CD4-positive, alpha-beta T cell (primary cell): ENCODE data around the gene GPR65. TPM values are rescaled to one million over a fixed set of nuclear protein-coding genes. Genes with fewer than 3 reads are reported as not detected.
A peak's percentile ranks its signal among the peaks of the same experiment; 100 is the strongest.

Experiments
- ATAC-seq: fragments of 200-7000 bp; cut with Tn5 transposase; one replicate; pipeline ENCODE4 v1.10.0; 2022; ENCODE audit warnings: mild to moderate bottlenecking; ENCODE audit not compliant: poor library complexity
- CTCF ChIA-PET: fragments of 350-600 bp; sonication (Branson Sonifier 250); formaldehyde crosslinking; loops from one replicate; lab custom pipeline; 2021; ENCODE audit warnings: antibody characterized with exemption, inconsistent platforms; lab: Charles Lee
- POLR2A ChIA-PET: fragments of 350-600 bp; sonication (Branson Sonifier 250); formaldehyde crosslinking; loops from one replicate; lab custom pipeline; 2021; ENCODE audit warnings: antibody characterized with exemption, inconsistent platforms; lab: Charles Lee
- DNase-seq, 14 experiments: peaks; one replicate each; pipeline ENCODE4 v3.0.0-alpha.2; 2013 to 2020; ENCODE audit warnings: mixed read lengths in 2 of 14
- H3K27ac ChIP-seq, 2 donors: one replicate each; pipeline versions ENCODE4 v1.5.1 to v1.7.0; 2013; ENCODE audit warnings: low read length in 2 of 2, low read depth in 1 of 2, mild to moderate bottlenecking in 1 of 2
- H3K27me3 ChIP-seq, 2 experiments: 1 replicate in 1 of 2; 2 replicates in 1 of 2; pipeline versions ENCODE4 v1.6.1 to v1.7.0; 2013; ENCODE audit warnings: low read length in 2 of 2, control low read depth in 1 of 2, mild to moderate bottlenecking in 1 of 2, moderate library complexity in 1 of 2; ENCODE audit not compliant: insufficient read depth in 2 of 2, control insufficient read depth in 1 of 2
- H3K36me3 ChIP-seq: one replicate; pipeline ENCODE4 v1.6.1; 2013; ENCODE audit warnings: low read length, control low read depth; ENCODE audit not compliant: insufficient read depth
- H3K4me1 ChIP-seq: one replicate; pipeline ENCODE4 v1.6.1; 2013; ENCODE audit warnings: low read length, control low read depth; ENCODE audit not compliant: insufficient read depth
- H3K4me3 ChIP-seq: one replicate; pipeline ENCODE4 v1.5.1; 2013; ENCODE audit warnings: mild to moderate bottlenecking, low read length, moderate library complexity
- H3K9me3 ChIP-seq, 2 experiments: 1 replicate in 1 of 2; 2 replicates in 1 of 2; pipeline versions ENCODE4 v1.6.1 to v1.7.0; 2013; ENCODE audit warnings: low read length in 2 of 2, mild to moderate bottlenecking in 2 of 2, control low read depth in 1 of 2, moderate library complexity in 1 of 2; ENCODE audit not compliant: control insufficient read depth in 1 of 2, insufficient read depth in 1 of 2
- H3K27ac Mint-ChIP-seq: one replicate; pipeline ENCODE4 v1.8.0; 2020; ENCODE audit warnings: mixed read lengths
- H3K27me3 Mint-ChIP-seq: one replicate; pipeline ENCODE4 v1.8.0; 2021; ENCODE audit warnings: mixed read lengths
- H3K36me3 Mint-ChIP-seq: one replicate; pipeline ENCODE4 v1.8.0; 2021; ENCODE audit warnings: low read depth, mixed read lengths
- H3K4me1 Mint-ChIP-seq: one replicate; pipeline ENCODE4 v1.8.0; 2021; ENCODE audit warnings: low read depth, mixed read lengths
- H3K4me3 Mint-ChIP-seq: one replicate; pipeline ENCODE4 v1.8.0; 2020; ENCODE audit warnings: mild to moderate bottlenecking, mixed read lengths
- H3K9me3 Mint-ChIP-seq: one replicate; pipeline ENCODE4 v1.8.0; 2020; ENCODE audit warnings: mixed read lengths
- intact Hi-C, 2 experiments: fragments of 100-400 bp; cut with DNase I in 1 of 2; cut with micrococcal nuclease in 1 of 2; formaldehyde crosslinking; loops; one replicate each; pipeline versions ENCODE4 v1.15.1 to v1.9.0; 2023 to 2025; cut with DNase I, micrococcal nuclease
- total RNA-seq, 174 experiments: library from RNA in 2 of 174; stranded (reverse) in 2 of 174; gene quantifications; one replicate each; pipeline ENCODE4 v1.2.3 and lab custom pipeline; 2021 to 2026
- TF ChIP-seq, protein P1 (sequence below): fragments of 200-600 bp; IDR thresholded peaks from one replicate; pipeline ENCODE4 v1.8.0; 2022; ENCODE audit warnings: antibody characterized with exemption, mild to moderate bottlenecking

The GPR65 gene
- total RNA-seq, 2 experiments from 2014 or later = 10.5 to 10.7 TPM

DNA sequence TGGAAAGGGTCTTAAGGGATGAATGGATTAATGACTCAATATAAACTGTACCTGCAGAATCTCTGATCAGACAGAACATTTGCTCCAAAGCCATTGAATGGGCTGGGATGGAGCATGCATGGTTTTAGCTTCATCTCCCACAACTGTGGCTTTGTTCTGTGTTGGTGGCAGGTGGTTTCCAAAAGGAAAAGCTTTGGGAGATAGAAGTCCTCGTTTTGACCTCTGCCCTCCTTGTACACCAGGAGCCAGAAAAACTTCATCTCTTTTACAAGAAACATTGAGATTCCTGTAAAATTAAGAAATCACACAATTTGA is 39.5 kb downstream of the GPR65 start:
- TF ChIP-seq, protein P1, sequence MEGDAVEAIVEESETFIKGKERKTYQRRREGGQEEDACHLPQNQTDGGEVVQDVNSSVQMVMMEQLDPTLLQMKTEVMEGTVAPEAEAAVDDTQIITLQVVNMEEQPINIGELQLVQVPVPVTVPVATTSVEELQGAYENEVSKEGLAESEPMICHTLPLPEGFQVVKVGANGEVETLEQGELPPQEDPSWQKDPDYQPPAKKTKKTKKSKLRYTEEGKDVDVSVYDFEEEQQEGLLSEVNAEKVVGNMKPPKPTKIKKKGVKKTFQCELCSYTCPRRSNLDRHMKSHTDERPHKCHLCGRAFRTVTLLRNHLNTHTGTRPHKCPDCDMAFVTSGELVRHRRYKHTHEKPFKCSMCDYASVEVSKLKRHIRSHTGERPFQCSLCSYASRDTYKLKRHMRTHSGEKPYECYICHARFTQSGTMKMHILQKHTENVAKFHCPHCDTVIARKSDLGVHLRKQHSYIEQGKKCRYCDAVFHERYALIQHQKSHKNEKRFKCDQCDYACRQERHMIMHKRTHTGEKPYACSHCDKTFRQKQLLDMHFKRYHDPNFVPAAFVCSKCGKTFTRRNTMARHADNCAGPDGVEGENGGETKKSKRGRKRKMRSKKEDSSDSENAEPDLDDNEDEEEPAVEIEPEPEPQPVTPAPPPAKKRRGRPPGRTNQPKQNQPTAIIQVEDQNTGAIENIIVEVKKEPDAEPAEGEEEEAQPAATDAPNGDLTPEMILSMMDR = no peak
- Mint-ChIP-seq H3K27me3 (no peaks in the 10 kb centered on the region), H3K27ac (no peak overlapping the region), H3K4me3 (no peak overlapping the region), H3K36me3 (no peaks in the 10 kb centered on the region), H3K4me1 (no peaks in the 10 kb centered on the region), H3K9me3 (no peaks in the 10 kb centered on the region)
- ChIA-PET POLR2A (no interaction called here), CTCF (no interaction called here)
- Histone ChIP-seq H3K27me3 (no peaks in the 10 kb centered on the region), H3K27ac (peak overlapping the region in 1 of 2 donors; percentile 11), H3K4me1 (no peaks in the 10 kb centered on the region), H3K36me3 (no peaks in the 10 kb centered on the region), H3K4me3 (no peak overlapping the region), H3K9me3 (no peaks in the 10 kb centered on the region)
- ATAC-seq (no peak), DNase-seq (no peak)
- intact Hi-C loops = no loop called here

DNA sequence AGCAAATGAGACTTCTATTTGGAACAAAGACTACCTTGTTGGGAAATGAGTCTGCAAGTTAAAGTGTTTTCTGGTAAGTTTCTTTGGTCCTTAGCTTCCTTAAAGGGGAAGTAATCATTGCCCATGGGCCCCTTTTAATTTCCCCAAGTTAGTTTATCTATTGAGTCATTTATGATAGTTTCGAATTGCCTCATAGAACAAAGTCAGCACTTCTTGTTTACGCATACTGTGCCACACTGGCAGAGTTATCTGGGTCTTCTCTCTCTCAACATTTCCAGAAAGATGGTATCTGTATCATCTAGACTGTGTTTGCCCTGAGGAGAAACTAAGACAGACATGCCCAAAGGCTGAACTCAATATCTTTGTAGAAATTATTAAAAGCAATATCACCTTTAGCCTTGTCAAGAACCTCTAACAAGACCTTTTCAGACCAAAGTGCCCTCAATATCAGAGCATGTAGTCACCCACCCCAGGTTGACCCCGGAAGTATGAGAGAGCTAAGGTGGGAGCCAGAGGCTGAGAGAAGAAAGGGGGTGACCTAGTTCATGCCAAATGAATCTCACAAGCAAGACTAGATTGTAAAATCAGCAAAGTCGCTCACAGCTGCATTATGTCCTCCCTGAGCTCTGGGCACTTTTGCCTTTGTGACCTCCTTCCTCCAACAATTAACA is 40.0 kb downstream of the GPR65 start:
- TF ChIP-seq, protein P1 = no peak
- Histone ChIP-seq H3K27me3 (no peaks in the 10 kb centered on the region), H3K4me3 (no peak overlapping the region), H3K4me1 (no peaks in the 10 kb centered on the region), H3K9me3 (no peaks in the 10 kb centered on the region), H3K27ac (peak overlapping the region in 1 of 2 donors; percentile 11), H3K36me3 (no peaks in the 10 kb centered on the region)
- ChIA-PET CTCF (no interaction called here), POLR2A (no interaction called here)
- no peaks in the 10 kb centered on the region for H3K9me3 Mint-ChIP-seq
- ATAC-seq (no peak), DNase-seq (peak in 3 of 14 experiments; percentile 35 to 40 (median 37))
- H3K36me3 Mint-ChIP-seq = no peaks in the 10 kb centered on the region
- H3K4me3 Mint-ChIP-seq = no peak overlapping the region
- no peaks in the 10 kb centered on the region for H3K27me3 Mint-ChIP-seq
- no peaks in the 10 kb centered on the region for H3K4me1 Mint-ChIP-seq
- no peak overlapping the region for H3K27ac Mint-ChIP-seq
- intact Hi-C loops = no loop called here

DNA sequence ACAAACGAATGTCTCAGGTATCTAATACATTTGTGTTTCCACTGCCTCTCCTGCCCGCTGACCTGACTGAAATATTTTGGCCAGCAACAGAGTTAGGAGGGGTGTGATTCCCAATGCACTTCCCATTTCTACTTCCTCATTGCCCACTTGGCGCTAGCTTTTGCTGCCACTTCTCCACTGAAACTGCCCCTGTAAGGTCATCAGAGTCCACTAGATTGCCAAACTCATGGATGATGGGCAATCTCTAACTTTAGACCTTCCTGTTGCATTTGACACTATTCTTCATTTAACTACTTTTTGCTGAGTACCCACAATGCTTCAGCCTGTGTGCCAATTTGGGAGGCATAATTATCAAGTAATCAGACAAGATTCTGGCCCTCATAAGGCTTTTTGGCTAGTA is 40.8 kb downstream of the GPR65 start:
- ATAC-seq (no peak), DNase-seq (peak in 3 of 14 experiments; percentile 19 to 43 (median 40))
- no peaks in the 10 kb centered on the region for H3K36me3 Mint-ChIP-seq
- TF ChIP-seq, protein P1 = no peak
- Histone ChIP-seq H3K27me3 (no peaks in the 10 kb centered on the region), H3K4me3 (no peak overlapping the region), H3K27ac (no peak overlapping the region), H3K4me1 (no peaks in the 10 kb centered on the region), H3K9me3 (no peaks in the 10 kb centered on the region), H3K36me3 (no peaks in the 10 kb centered on the region)
- H3K4me1 Mint-ChIP-seq = peaks cover 7% of the 10 kb centered on the region
- POLR2A ChIA-PET = no interaction called here
- CTCF ChIA-PET = no interaction called here
- no peak overlapping the region for H3K27ac Mint-ChIP-seq
- H3K27me3 Mint-ChIP-seq = no peaks in the 10 kb centered on the region
- H3K9me3 Mint-ChIP-seq = no peaks in the 10 kb centered on the region
- H3K4me3 Mint-ChIP-seq = no peak overlapping the region
- intact Hi-C loops = no loop called here
